ENCODE measurements around the gene CFDP1.

CFDP1 gene

GRCh38 chr16:75252946-75253911 is 180.1 kb downstream of the CFDP1 start:
- no peak for DNase-seq (ENCODE audit: low read depth in 1 of 2, low spot score in 1 of 2)

- DNase-seq (ENCODE audit: low read depth in 1 of 2, low spot score in 1 of 2): no peak
These were observed 181.0 kb downstream of the CFDP1 start for GRCh38 chr16:75252049-75252864.

- DNase-seq (ENCODE audit: low read depth in 1 of 2, low spot score in 1 of 2): no peak
These were observed 181.8 kb downstream of the CFDP1 start, which contains the start of gene BCAR1 for GRCh38 chr16:75251280-75252048. BCAR1 (minus strand) TSS chr16:75251624; CDS start chr16:75251482, 142 bp downstream.

- DNase-seq (ENCODE audit: low read depth in 1 of 2, low spot score in 1 of 2): no peak
These were observed 182.5 kb downstream of the CFDP1 start for GRCh38 chr16:75250809-75251279.

- no peak for DNase-seq (ENCODE audit: low read depth in 1 of 2, low spot score in 1 of 2)
These were observed 183.1 kb downstream of the CFDP1 start for GRCh38 chr16:75250089-75250808.

GRCh38 chr16:75249441-75249840 is 183.9 kb downstream of the CFDP1 start:
- no peak for DNase-seq (ENCODE audit: low read depth in 1 of 2, low spot score in 1 of 2)

- DNase-seq (ENCODE audit: low read depth in 1 of 2, low spot score in 1 of 2): no peak
These were observed 184.5 kb downstream of the CFDP1 start for GRCh38 chr16:75248536-75249380.

- DNase-seq (ENCODE audit: low read depth in 1 of 2, low spot score in 1 of 2): no peak
These were observed 185.2 kb downstream of the CFDP1 start for GRCh38 chr16:75248142-75248535.

GRCh38 chr16:75247249-75247648 is 186.1 kb downstream of the CFDP1 start:
- DNase-seq (ENCODE audit: low read depth in 1 of 2, low spot score in 1 of 2): no peak

DNA sequence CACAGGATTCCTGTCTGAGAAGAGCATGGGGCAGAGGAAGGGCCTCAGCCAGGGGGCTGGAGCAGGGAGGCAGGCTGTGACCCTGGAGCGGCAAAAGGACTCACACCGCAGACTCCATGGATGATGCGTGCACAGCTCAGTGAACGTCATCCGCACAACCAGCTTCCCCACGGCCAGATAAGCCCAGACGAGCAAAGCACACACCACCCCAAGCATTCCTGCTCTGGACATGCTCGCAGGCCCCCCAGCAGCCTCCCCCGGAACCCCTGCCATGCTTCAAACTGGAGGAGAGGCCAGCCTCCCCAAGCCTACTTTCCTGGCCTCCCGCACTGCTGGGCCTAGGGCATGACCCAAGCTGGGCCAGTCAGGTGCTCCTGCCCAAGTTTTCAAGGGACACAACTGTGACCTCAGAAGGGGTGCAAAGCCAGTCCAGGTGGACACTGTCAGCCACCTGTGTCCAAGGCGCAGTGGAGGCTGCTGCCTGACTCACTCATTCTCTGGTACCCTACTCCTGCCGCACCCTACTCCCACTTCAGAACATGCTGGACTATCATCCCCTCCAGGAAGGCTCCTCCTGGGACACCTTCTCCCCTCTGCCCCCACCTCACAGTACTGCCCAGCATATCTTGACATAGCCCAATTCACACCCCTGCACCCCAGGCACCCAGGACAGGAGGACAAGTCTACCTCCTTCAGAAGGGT is 186.6 kb downstream of the CFDP1 start:
- no peak for DNase-seq (ENCODE audit: low read depth in 1 of 2, low spot score in 1 of 2)

DNA sequence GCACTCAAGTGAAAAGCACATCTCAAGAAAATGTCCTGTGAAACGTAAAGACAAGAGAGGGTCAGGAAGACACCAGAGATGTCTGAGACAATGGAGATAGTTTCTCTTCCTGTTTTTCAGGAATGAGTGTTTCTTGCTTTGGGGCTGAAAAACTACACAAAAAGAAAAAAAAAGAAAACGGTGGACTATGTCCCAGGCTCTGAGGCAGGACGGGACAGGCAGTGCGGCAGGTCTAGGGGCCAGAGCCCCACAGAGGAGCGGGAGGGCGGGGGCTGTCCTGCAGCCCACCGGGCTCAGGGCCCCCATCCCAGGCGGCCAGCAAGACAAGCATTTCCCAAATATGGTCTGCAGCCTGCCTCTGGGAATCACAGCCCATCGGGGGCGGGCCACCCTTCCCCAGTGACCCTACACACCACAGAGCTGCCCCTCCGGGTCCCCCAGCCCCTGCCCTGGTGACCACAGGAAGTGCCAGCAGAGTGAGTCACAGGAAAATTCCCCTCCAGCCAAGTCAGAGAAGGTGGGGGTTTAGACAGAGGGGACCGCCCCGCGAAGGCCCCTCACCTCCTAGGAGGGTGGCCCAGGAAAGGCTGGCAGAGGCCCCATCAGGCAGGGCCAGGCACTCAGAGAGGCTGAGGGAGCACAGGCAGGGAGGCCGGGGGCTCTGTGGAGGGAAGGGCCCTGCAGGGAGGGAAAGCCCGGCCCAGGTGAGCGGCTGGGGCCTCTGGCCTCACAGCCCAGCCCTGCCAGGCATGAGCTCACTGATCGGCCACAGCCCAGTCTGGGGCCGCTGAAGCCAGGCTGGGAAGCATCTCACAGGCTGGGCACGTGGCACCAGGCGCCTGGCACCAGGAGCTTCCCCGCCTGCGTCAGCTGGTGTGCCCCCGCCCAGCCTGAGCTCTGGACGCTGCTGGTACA is 188.2 kb downstream of the CFDP1 start:
- DNase-seq (ENCODE audit: low read depth in 1 of 2, low spot score in 1 of 2): no peak

- DNase-seq (ENCODE audit: low read depth in 1 of 2, low spot score in 1 of 2): no peak
These were observed 189.0 kb downstream of the CFDP1 start for GRCh38 chr16:75244225-75244809.
